Measurements from ENCODE around the gene SERINC3.

SERINC3 gene

DNA sequence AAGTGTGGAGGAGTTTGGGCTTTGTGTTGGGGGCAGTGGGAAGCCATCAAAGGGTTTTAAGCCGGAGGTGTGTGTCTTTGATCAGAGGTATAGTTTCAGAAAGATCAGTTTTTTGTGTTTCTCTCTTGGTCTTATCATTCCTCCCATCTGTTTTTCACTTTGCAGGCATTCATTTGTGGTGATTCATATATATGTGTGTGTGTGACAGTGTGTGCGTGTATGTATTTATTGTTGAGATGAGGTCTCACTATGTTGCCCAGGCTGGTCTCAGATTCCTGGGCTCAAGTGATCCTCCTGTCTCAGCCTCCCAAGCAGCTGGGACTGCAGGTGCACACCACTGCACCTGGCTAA lies 11.1 kb upstream of the SERINC3 start:
- DNase-seq (ENCODE audit: low read depth in 2 of 2), result no peak

DNA sequence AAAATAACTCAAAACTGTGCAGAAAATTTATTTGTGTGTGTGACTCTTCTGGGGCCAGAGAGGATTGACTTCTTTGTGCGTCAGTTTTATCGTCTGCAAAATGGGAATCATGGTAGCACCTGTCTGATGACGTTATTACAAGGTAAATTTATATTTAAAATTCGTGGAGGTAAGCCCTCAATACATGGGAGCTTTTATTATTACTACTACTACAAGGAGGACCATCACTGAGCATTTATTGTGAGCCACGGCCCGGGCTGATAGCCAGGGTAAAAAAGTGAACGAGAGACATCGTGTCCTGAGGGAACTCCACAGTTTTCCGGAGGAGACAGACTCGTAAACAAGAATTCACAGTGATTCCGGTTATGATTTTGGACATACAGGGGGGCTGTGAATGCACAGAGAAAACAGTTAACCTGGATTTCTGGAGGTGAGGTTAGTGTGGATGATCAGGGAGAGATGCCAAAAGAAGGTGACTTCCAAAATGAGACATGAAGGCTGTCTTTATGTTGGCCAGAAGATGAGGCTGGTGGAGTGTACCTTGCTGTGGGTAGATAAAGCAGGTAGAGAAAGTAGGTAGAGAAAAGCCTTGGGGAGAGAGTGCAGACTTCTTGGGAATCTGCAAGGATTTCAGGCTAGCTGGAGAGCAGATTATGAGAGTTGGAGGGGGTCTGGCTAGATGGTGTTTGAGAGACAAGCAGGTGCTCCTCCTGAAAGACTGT lies 10.6 kb upstream of the SERINC3 start:
- DNase-seq (ENCODE audit: low read depth in 2 of 2), result no peak

DNA sequence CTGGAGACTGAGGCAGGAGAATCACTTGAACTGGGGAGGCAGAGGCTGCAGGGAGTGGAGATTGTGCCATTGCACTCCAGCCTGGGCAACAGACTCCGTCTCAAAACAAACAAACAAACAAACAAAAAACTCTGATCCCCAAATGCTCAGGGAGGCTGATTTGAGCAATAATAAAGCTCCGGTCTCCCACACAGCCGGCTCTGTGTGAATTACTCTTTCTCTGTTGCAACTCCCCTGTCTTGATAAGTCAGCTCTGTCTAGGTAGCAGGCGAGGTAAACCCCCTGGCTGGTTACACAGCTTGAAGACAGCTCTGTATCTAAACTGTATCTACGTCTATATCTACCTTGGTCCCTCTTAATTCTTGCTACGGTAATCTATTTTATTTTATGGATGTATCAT lies 6.4 kb upstream of the SERINC3 start:
- no peak for DNase-seq (ENCODE audit: low read depth in 2 of 2)

DNA sequence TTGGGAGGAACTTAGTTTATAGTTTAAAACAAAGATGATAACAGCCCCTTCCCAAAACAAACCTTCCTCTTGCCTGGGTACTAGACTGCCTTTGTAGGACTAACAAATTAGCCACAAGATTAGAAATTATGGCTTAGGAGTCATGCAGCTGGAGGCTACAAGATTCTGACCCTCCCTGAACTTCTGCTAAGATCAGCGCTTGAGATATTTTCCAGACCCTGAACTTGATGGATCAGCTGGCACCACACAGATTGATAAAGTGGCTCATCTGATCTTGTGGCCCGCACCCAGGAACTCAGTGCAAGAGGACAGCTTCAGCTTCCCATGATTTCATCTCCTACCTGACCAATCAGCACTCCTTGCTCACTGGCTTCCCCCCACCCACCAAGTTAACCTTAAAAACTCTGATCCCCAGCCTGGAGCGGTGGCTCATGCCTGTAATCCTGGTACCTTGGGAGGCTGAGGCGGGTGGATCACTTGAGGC lies 5.9 kb upstream of the SERINC3 start:
- DNase-seq (ENCODE audit: low read depth in 2 of 2), result no peak

DNA sequence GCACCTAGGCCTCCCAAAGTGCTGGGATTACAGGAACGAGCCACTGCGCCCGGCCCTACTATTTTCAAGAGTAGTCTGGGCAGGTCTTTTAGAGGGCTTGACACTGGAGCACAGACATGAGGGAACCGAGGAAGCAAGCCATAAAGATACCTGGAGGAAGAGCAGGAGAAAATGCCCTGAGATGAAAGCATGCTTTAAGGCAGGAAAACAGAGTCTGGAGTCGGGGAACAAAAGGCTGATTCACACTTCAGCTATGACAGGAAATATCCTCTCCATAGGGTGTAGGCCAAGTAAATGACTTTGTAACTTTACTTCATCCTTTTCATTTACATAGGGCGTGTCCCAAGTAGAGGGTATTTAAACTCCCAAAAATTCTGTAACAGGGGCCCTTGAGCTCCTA lies 4.3 kb upstream of the SERINC3 start:
- no peak for DNase-seq (ENCODE audit: low read depth in 2 of 2)

GRCh38 chr20:44523746-44524145 lies 1.9 kb upstream of the SERINC3 start:
- DNase-seq (ENCODE audit: low read depth in 2 of 2), result no peak

DNA sequence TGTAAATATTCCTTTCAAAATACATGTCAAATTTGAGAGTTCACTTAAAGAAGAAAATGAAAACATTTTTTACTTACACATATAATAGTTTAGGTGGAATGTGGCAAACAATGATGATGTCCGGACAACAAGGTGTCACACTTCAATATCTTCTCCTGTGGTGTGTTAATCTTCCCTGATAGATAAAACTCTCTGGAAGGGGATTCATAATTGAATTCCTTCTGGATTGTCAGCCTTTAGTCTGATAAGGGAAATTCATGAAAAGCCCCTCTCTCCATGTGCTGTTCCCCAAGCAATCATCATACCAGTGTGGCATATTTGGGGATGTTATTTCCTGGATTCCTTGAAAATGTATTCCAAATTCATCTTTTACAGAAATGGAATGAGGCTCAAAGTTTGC lies 971 bp upstream of the SERINC3 start:
- DNase-seq (ENCODE audit: low read depth in 2 of 2), result no peak

DNA sequence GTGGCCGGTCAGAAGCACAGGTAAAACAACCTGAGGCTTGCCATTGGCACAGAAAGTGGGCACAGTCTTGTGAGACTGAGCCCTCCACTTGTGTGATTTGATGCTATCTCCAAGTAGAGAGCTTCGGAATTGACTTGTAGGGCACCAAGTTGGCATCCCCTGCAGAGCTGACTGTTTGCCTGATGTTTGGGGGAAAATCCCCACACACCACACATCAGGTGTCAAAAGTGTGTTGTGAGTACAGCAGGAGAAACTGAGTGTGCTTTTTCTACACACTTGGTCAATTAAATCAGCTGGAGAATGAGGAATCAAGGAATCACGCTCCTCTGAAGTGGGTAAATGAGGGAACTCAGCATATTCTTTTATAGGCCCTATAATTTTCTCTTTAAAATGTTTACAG lies 989 bp downstream of the SERINC3 start:
- DNase-seq (ENCODE audit: low read depth in 2 of 2), result no peak

- DNase-seq (ENCODE audit: low read depth in 2 of 2), result no peak
These were observed 3.6 kb downstream of the SERINC3 start for GRCh38 chr20:44518248-44518647.

DNA sequence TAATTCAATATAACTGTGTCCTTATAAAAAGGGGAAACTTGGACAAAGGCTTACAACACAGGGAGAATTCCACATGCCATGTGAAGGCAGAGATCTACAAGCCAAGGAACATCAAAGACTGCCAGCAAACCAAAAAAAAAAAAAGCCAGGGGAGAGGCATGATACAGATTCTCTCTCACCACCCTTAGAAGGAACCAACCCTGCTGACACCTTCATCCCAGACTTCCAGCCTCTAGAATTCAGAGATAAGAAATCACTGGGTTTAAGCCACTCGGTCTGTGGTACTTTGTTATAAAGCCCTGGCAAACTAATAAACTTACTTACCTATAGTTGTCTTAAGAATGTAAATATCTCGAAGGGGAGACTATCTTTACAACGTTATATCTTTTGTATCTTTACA lies 4.4 kb downstream of the SERINC3 start:
- no peak for DNase-seq (ENCODE audit: low read depth in 2 of 2)

- DNase-seq (ENCODE audit: low read depth in 2 of 2), result no peak
These were observed 5.4 kb downstream of the SERINC3 start for GRCh38 chr20:44516491-44516890.

- DNase-seq (ENCODE audit: low read depth in 2 of 2), result no peak
These were observed 8.0 kb downstream of the SERINC3 start for GRCh38 chr20:44513871-44514270.

DNA sequence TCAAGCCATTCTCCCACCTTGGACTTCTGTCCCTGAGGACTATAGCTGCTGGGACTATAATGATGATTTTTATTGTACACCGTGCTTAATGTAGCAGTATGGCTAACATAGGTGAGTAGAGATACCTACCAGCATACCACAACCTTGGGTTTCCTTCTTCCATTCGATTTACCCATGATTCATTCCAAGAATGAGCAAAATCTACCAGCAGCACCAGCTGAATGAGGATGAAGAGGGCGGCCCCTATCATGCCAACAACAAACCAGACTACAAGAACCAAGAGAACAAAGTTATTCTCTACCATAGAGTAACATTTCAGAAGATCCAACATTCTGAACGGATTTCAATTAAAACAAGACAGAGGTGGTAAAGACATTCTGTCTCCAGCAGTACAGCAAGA lies 12.1 kb downstream of the SERINC3 start:
- DNase-seq (ENCODE audit: low read depth in 2 of 2), result no peak

DNA sequence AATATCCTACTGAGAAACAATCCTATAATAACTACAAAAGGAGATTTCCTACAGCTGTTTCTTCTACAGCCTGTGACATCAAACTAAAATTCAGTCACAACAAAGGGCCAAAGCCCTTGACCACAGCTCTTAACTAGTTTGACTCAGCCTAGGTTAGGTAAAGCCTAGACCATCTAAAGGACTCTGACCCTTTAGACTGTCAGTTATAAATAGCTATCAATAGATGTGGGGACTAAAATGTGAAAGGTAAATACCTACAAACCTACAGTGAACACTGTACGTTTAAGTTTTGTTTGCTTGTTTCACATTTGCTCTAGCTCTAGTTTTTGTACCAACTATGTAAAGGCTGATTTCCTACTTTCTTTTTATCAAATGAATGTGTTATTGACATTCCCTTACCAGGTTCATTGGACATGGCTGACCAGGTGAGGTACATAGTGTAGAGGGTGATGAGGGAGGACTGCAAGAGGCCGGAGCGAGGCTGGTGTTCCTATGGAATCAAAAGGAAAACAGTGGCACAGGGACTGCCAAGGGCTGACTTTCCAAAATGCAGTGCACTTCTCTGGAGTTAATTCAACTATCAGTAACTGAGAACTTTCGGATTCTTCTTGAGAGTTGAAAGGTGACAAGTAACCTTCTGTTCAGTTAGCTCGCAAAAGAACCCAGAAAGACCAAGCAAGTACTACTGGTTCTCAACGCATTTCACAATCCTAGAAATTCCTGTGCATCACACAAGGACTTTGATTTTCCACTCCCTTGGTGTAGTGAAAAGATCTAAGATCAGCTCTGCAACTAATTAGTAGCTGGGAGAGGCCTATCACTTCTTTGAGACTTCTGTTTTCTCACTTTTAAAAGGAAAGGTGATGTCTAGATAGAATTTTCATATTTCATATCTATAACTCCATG lies 17.2 kb downstream of the SERINC3 start:
- no peak for DNase-seq (ENCODE audit: low read depth in 2 of 2)

- DNase-seq (ENCODE audit: low read depth in 2 of 2), result no peak
These were observed 18.9 kb downstream of the SERINC3 start for GRCh38 chr20:44502968-44503367.

DNA sequence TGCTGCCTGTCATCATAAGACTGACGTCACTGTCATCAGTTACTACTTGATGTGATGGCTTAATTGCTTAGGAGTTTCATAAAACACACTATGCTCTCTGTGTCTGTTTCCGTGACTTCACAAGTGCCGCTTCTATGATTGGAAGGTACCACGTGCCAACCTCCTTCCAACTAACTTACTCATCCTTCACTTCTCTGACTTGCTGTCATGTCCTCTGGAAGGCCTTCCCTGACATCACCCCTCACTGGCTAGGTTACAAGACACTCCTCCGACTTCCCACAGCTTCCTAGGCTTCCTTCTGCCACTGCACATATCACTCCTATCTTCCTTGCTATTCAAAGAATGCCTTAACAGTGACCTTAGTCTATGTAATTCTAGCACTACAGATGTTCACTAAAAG lies 20.4 kb downstream of the SERINC3 start:
- DNase-seq (ENCODE audit: low read depth in 2 of 2), result no peak

DNA sequence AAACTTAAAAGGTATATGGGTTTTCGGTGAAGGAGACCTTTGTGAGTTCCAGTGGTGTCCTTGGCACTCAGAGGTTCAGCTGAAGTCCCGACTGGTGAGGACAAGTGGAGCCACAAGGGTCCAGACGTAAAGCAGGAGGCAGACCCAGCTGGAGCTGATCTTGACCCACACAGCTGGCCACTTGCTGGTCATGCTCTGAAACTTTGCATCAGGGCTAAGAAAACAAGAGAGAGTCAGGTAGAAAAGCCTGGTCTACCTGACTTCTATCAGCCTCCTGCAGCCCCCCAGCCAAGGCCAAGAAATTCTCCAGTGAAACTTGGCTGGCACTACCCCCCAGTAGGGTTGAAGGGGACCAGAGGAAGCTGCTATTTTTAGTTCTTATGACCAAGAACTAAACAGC lies 21.6 kb downstream of the SERINC3 start:
- DNase-seq (ENCODE audit: low read depth in 2 of 2), result no peak

GRCh38 chr20:44497761-44498160 lies 24.1 kb downstream of the SERINC3 start:
- DNase-seq (ENCODE audit: low read depth in 2 of 2), result no peak

DNA sequence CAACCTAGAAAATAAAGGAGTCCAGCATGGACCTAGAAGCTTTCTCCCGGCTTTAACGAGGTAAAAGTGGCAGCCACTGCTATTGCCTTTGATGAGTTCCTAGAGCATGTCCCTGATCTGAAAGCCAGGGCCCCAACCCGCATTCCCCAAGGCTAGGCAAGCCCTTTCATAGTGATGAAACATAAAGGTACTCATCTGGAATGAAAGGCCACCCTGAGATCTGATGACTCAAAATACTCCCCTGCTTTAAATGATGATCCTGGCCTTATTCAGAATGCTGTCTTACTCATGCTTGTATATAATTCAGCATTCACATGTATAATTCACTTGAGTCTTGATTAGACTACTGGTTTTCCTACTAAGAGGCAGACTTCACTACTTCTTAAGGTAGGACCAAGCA lies 24.9 kb downstream of the SERINC3 start:
- DNase-seq (ENCODE audit: low read depth in 2 of 2), result peak in 1 of 2 donors; percentile 21

GRCh38 chr20:44495802-44496481 lies 25.9 kb downstream of the SERINC3 start:
- peak in 1 of 2 donors; percentile 21 for DNase-seq (ENCODE audit: low read depth in 2 of 2)

- no peak for DNase-seq (ENCODE audit: low read depth in 2 of 2)
These were observed 26.6 kb downstream of the SERINC3 start for GRCh38 chr20:44495257-44495656.

DNA sequence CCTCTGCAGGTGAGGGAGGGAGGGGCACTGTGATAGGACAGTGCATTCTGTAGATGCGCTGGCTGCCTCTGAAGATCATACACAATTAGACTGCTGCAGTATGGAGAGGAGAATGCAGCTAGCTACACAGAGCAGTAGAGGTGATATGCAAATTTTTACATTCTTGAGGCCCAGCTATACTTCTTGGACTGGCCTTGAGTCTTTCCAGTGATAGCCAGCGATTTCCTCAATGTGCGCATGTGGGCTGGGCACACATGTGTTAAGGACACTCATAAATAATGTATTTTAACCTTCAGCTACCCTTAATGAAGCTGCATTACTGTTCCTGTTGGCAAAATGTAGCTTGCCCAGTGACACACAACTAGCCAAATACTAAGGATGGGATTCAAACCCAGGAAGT lies 27.2 kb downstream of the SERINC3 start:
- no peak for DNase-seq (ENCODE audit: low read depth in 2 of 2)

- DNase-seq (ENCODE audit: low read depth in 2 of 2), result no peak
These were observed 27.6 kb downstream of the SERINC3 start for GRCh38 chr20:44494266-44494665.
